Fibroblast of lung (primary cell): ENCODE data around the gene ENKUR.

Experiments used
- EZH2 ChIP-seq: IDR thresholded peaks from 2 replicates; pipeline ENCODE4 v1.5.1; 2012; ENCODE audit warnings: low read length, control low read depth, mild to moderate bottlenecking; ENCODE audit errors: missing control alignments
- TF ChIP-seq, protein P1 (sequence below), 2 donors: IDR thresholded peaks in 1 of 2; conservative IDR thresholded peaks in 1 of 2; 1 replicate in 1 of 2; 2 replicates in 1 of 2; pipeline ENCODE4 v1.5.1; 2011 to 2012; ENCODE audit warnings: low read length in 2 of 2, control low read depth in 1 of 2, inconsistent platforms in 1 of 2, low read depth in 1 of 2, mild to moderate bottlenecking in 1 of 2

DNA sequence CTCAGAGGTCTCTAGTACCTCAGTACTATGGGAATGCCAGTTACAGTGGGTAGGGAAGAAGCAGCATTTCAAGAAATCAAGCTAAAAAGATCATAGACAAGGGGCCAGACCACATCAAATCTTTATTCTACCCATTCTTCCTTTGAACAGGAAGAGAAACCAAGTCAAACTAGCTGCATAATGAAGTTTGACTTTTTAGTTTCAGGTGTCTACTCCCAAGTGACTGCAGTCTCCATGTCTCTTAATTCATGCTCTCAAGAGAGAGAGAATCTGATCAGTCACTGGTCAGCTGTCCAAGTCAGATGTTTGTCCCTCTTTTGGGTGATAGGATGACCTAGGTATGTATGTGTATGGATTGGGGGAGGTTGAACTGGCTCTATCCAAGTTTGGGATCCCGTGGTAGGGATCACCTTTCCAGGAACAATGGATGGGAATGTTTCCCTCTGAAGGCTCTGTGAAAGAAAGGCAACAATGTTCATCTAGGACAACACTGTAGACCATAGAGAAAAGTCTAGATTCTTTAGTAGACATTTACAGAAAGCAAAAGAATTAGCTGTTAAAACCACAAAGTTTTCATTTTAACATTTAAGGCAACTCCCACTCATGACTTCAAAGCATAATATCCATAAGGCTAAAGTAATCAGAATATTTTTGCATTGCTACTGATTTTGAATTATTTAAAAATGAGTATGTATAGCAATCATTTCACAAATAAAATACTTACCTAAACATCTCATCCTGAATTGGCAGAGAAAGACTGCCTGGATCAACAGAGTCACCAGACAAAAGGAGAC, 33.4 kb downstream of the ENKUR start:
- TF ChIP-seq, protein P1, sequence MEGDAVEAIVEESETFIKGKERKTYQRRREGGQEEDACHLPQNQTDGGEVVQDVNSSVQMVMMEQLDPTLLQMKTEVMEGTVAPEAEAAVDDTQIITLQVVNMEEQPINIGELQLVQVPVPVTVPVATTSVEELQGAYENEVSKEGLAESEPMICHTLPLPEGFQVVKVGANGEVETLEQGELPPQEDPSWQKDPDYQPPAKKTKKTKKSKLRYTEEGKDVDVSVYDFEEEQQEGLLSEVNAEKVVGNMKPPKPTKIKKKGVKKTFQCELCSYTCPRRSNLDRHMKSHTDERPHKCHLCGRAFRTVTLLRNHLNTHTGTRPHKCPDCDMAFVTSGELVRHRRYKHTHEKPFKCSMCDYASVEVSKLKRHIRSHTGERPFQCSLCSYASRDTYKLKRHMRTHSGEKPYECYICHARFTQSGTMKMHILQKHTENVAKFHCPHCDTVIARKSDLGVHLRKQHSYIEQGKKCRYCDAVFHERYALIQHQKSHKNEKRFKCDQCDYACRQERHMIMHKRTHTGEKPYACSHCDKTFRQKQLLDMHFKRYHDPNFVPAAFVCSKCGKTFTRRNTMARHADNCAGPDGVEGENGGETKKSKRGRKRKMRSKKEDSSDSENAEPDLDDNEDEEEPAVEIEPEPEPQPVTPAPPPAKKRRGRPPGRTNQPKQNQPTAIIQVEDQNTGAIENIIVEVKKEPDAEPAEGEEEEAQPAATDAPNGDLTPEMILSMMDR (conservative IDR thresholded peaks at IDR 0.05 in 1 of 2, IDR thresholded peaks at IDR 0.05 in 1 of 2; ENCODE audit: low read depth in 1 of 2, low read length in 2 of 2): no peak
- TF ChIP-seq EZH2: no peak
